ENCODE results near the gene PTGES3L.

The PTGES3L gene

GRCh38 chr17:42918902-42919521, 60.9 kb downstream of the PTGES3L start:
- FAIRE-seq: no peak
